Measurements from ENCODE around the gene ATP6V0B.

ATP6V0B gene

GRCh38 chr1:43985984-43986595 lies 11.3 kb downstream of the ATP6V0B start:
- no peak for DNase-seq

GRCh38 chr1:43986712-43987111 lies 12.0 kb downstream of the ATP6V0B start:
- no peak for DNase-seq

- DNase-seq, result no peak
Observed at GRCh38 chr1:43987159-43987902, 12.6 kb downstream of the ATP6V0B start.

- no peak for DNase-seq
Observed at GRCh38 chr1:43990271-43991199, 15.8 kb downstream of the ATP6V0B start.

- DNase-seq, result no peak
Observed at GRCh38 chr1:43991200-43991475, 16.4 kb downstream of the ATP6V0B start.

- DNase-seq, result peak; percentile 69
Observed at GRCh38 chr1:43991476-43992231, 16.9 kb downstream of the ATP6V0B start, which contains the start of gene CCDC24. Gene CCDC24, plus strand, starts transcription at chr1:43991599. Its CDS starts 280 bp downstream, at chr1:43991879.

- DNase-seq, result no peak
Observed at GRCh38 chr1:43992232-43992995, 17.7 kb downstream of the ATP6V0B start.

- no peak for DNase-seq
Observed at GRCh38 chr1:43993206-43993914, 18.6 kb downstream of the ATP6V0B start.

GRCh38 chr1:43994071-43994470 lies 19.3 kb downstream of the ATP6V0B start:
- DNase-seq, result no peak

GRCh38 chr1:43994794-43995790 lies 20.3 kb downstream of the ATP6V0B start:
- no peak for DNase-seq

GRCh38 chr1:43995984-43996732 lies 21.4 kb downstream of the ATP6V0B start:
- no peak for DNase-seq

GRCh38 chr1:43996733-43997115 lies 22.0 kb downstream of the ATP6V0B start:
- no peak for DNase-seq

GRCh38 chr1:43997295-43997999 lies 22.7 kb downstream of the ATP6V0B start:
- DNase-seq, result no peak

GRCh38 chr1:43998000-43998378 lies 23.2 kb downstream of the ATP6V0B start:
- DNase-seq, result no peak

GRCh38 chr1:43999455-43999854 lies 24.7 kb downstream of the ATP6V0B start:
- no peak for DNase-seq

GRCh38 chr1:44000122-44000665 lies 25.4 kb downstream of the ATP6V0B start:
- DNase-seq, result no peak

- DNase-seq, result no peak
Observed at GRCh38 chr1:44002165-44002564, 27.4 kb downstream of the ATP6V0B start.

- DNase-seq, result no peak
Observed at GRCh38 chr1:44002606-44003157, 27.9 kb downstream of the ATP6V0B start.

All from CD4-positive, alpha-beta T cell treated with Interleukin-4 for 4 hours (primary cell).